SU-DHL-6 (cell line): ENCODE data around the gene FAM3B.

Experiments
- H2AFZ ChIP-seq: fragments of 200-600 bp; sonication (generic); 2 replicates; pipeline ENCODE4 v1.6.1; 2014; ENCODE audit warnings: low read depth, mild to moderate bottlenecking, moderate library complexity, mixed read lengths, antibody characterized with exemption, low read length; ENCODE audit not compliant: severe bottlenecking
- H3F3A ChIP-seq: fragments of 200-600 bp; shearing (Covaris generic); 2 replicates; pipeline ENCODE4 v1.6.0; 2016; ENCODE audit warnings: antibody characterized with exemption, mild to moderate bottlenecking; ENCODE audit not compliant: insufficient read depth
- H3K27ac ChIP-seq: fragments of 200-600 bp; sonication (generic); 2 replicates; pipeline ENCODE4 v1.5.1; 2016; ENCODE audit warnings: low read depth, mild to moderate bottlenecking, low read length, moderate library complexity, mixed read lengths
- H3K27me3 ChIP-seq: fragments of 200-600 bp; sonication (generic), shearing (Covaris generic); 2 replicates; pipeline ENCODE4 v1.6.0; 2014; ENCODE audit warnings: mild to moderate bottlenecking, low read length
- H3K36me3 ChIP-seq: fragments of 200-600 bp; sonication (generic); 2 replicates; pipeline ENCODE4 v1.6.1; 2014; ENCODE audit warnings: mild to moderate bottlenecking, low read length, mixed read lengths
- H3K4me2 ChIP-seq: fragments of 300-600, 200-600 bp; shearing (Covaris generic), sonication (generic); 2 replicates; pipeline ENCODE4 v1.6.0; 2014; ENCODE audit warnings: low read length, low read depth, mild to moderate bottlenecking; ENCODE audit not compliant: poor library complexity, severe bottlenecking
- H3K4me3 ChIP-seq: fragments of 200-600 bp; sonication (generic); 2 replicates; pipeline ENCODE4 v1.5.1; 2014; ENCODE audit warnings: antibody characterized with exemption, low read length, mild to moderate bottlenecking, mixed read lengths; ENCODE audit not compliant: insufficient read depth, poor library complexity, severe bottlenecking
- H3K79me2 ChIP-seq: fragments of 200-600 bp; sonication (generic); 2 replicates; pipeline ENCODE4 v1.6.1; 2014; ENCODE audit warnings: mild to moderate bottlenecking, low read length, moderate library complexity; ENCODE audit not compliant: insufficient read depth
- H3K9ac ChIP-seq: fragments of 200-600 bp; sonication (generic); 2 replicates; pipeline ENCODE4 v1.7.0; 2014; ENCODE audit warnings: mild to moderate bottlenecking, low read length
- H3K9me2 ChIP-seq: fragments of 200-600 bp; sonication (generic); replicated peaks from 2 replicates; pipeline ENCODE4 v1.6.1; 2014; ENCODE audit warnings: low read length; ENCODE audit not compliant: insufficient read depth
- H3K9me3 ChIP-seq: fragments of 200-600 bp; sonication (generic); 2 replicates; pipeline ENCODE4 v1.6.1; 2014; ENCODE audit warnings: low read length, mixed read lengths; ENCODE audit not compliant: insufficient read depth
- H4K20me1 ChIP-seq: fragments of 200-600 bp; sonication (generic); 2 replicates; pipeline ENCODE4 v1.6.1; 2014; ENCODE audit warnings: low read depth, mild to moderate bottlenecking, antibody characterized with exemption, low read length, moderate library complexity, mixed read lengths
- EZH2phosphoT487 ChIP-seq: fragments of 200-600 bp; sonication (generic), shearing (Covaris generic); conservative IDR thresholded peaks from 2 replicates; pipeline ENCODE4 v1.6.1; 2018; ENCODE audit warnings: mild to moderate bottlenecking, antibody characterized with exemption, low read length, moderate library complexity, mixed read lengths
- TF ChIP-seq, protein P1 (sequence below): fragments of 200-600 bp; sonication (generic); IDR thresholded peaks from one replicate; pipeline ENCODE4 v1.5.1; 2017; ENCODE audit warnings: antibody characterized with exemption, mild to moderate bottlenecking, low read length, moderate library complexity; ENCODE audit not compliant: insufficient read depth, poor library complexity, severe bottlenecking

FAM3B gene, protein sequence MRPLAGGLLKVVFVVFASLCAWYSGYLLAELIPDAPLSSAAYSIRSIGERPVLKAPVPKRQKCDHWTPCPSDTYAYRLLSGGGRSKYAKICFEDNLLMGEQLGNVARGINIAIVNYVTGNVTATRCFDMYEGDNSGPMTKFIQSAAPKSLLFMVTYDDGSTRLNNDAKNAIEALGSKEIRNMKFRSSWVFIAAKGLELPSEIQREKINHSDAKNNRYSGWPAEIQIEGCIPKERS

DNA sequence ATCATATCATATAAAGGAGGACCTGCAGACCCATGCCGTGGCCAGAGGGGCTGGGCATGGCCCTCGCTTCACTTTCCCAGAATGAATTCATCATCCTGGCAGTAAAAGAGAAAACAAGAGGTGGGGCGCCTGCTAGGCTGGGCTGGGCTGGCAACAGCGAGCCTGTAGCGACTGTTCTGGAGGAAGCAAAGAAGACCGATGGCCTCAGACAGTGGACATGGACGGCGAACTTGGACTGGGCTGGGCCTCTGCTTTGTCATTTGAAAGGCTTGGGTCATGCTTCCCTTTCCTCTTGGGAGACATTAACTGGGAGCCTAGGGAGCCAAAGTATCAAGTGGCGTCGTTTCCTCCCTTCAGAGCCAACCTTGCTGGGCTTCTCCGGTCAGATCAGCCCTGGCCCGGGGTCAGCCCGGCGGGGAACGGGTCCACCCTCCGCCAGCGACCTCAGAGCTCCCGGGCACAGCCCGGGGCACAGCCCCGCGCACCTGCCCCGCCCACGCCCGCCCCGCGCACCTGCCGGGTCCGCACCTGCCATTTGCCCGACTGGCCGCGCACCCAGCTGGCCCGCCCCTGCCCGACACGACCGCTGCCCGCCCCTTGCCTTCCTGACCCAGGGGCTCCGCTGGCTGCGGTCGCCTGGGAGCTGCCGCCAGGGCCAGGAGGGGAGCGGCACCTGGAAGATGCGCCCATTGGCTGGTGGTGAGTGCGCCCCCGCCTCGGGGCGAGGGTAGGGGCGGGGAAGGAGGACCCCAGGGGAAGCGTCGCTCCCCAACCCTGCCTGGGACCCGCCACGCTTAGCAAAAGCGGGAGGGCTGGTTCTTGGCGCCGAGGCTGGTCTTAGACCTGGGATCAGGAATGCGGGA is at the start of gene FAM3B:
FAM3B (plus strand) TSS at position 602 of the 863 bp plus-strand sequence; CDS start at position 681, 79 bp downstream.
- no peak within 1 kb of the TSS for H2AFZ ChIP-seq
- no peaks in the 10 kb centered on the region for H3K9me3 ChIP-seq
- TF ChIP-seq, protein P1, sequence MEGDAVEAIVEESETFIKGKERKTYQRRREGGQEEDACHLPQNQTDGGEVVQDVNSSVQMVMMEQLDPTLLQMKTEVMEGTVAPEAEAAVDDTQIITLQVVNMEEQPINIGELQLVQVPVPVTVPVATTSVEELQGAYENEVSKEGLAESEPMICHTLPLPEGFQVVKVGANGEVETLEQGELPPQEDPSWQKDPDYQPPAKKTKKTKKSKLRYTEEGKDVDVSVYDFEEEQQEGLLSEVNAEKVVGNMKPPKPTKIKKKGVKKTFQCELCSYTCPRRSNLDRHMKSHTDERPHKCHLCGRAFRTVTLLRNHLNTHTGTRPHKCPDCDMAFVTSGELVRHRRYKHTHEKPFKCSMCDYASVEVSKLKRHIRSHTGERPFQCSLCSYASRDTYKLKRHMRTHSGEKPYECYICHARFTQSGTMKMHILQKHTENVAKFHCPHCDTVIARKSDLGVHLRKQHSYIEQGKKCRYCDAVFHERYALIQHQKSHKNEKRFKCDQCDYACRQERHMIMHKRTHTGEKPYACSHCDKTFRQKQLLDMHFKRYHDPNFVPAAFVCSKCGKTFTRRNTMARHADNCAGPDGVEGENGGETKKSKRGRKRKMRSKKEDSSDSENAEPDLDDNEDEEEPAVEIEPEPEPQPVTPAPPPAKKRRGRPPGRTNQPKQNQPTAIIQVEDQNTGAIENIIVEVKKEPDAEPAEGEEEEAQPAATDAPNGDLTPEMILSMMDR: no peak
- no peak for TF ChIP-seq EZH2phosphoT487
- no peak within 1 kb of the TSS for H3K4me2 ChIP-seq
- H3K79me2 ChIP-seq: no peaks in the 10 kb centered on the region
- no peak within 1 kb of the TSS for H3K4me3 ChIP-seq
- H3F3A ChIP-seq: peaks cover under 1% of the 10 kb centered on the region; the same call in 1 of the 2 replicates
- H3K36me3 ChIP-seq: no peaks in the 10 kb centered on the region
- H3K9ac ChIP-seq: no peak within 1 kb of the TSS
- no peaks in the 10 kb centered on the region for H4K20me1 ChIP-seq
- H3K9me2 ChIP-seq: no peaks in the 10 kb centered on the region
- H3K27me3 ChIP-seq: no peaks in the 10 kb centered on the region
- H3K27ac ChIP-seq: no peak within 1 kb of the TSS

DNA sequence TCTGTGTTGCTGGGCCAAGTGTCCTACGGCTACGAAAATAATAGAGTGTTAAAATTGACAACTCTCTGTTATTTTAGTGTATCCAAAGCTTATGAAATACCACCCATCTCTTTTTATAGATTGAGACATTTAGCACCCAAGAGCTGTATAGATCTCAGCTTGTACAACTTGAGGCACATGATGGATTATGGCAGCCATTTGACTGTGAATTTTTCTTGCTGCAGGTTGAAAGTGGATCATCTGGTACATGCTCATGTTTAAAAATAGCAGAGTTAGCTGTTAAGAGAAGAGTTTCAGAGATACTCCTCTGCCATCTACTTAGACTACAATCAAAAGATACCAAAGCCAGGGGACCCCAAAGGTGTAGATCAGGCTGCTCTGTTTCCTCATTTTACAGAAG is 49.3 kb upstream of the FAM3B start:
- no peak overlapping the region for H3K9ac ChIP-seq
- no peak overlapping the region for H2AFZ ChIP-seq
- H4K20me1 ChIP-seq: no peaks in the 10 kb centered on the region
- H3K4me3 ChIP-seq: no peak overlapping the region
- no peaks in the 10 kb centered on the region for H3K79me2 ChIP-seq
- no peaks in the 10 kb centered on the region for H3K9me3 ChIP-seq
- H3K27ac ChIP-seq: no peak overlapping the region
- TF ChIP-seq EZH2phosphoT487: no peak
- TF ChIP-seq, protein P1: no peak
- no peaks in the 10 kb centered on the region for H3K9me2 ChIP-seq
- H3K27me3 ChIP-seq: no peaks in the 10 kb centered on the region
- H3F3A ChIP-seq: no peaks in the 10 kb centered on the region
- H3K4me2 ChIP-seq: no peak overlapping the region
- H3K36me3 ChIP-seq: peaks cover under 1% of the 10 kb centered on the region; the same call in 1 of the 2 replicates

GRCh38 chr21:41269535-41269934 is 47.1 kb upstream of the FAM3B start:
- no peak overlapping the region for H3K4me3 ChIP-seq
- H2AFZ ChIP-seq: no peak overlapping the region
- no peak overlapping the region for H3K27ac ChIP-seq
- no peaks in the 10 kb centered on the region for H3K9me3 ChIP-seq
- no peak overlapping the region for H3K9ac ChIP-seq
- no peaks in the 10 kb centered on the region for H3F3A ChIP-seq
- no peaks in the 10 kb centered on the region for H3K9me2 ChIP-seq
- no peaks in the 10 kb centered on the region for H4K20me1 ChIP-seq
- no peaks in the 10 kb centered on the region for H3K27me3 ChIP-seq
- H3K36me3 ChIP-seq: peaks cover 3% of the 10 kb centered on the region; the same call in 1 of the 2 replicates
- H3K4me2 ChIP-seq: no peak overlapping the region
- H3K79me2 ChIP-seq: no peaks in the 10 kb centered on the region
- TF ChIP-seq, protein P1: no peak
- TF ChIP-seq EZH2phosphoT487: no peak
